Peyer's patch (tissue), 4 donors: Measurements from ENCODE around the gene LPIN1.

Experiments
- CTCF ChIP-seq, 6 experiments: fragments of 450-650 bp in 4 of 6; fragments of 200-600 bp in 2 of 6; sonication (generic) in 1 of 6; IDR thresholded peaks; one replicate each; pipeline ENCODE4 v1.5.1; 2017 to 2019; ENCODE audit warnings: antibody characterized with exemption in 6 of 6, mild to moderate bottlenecking in 3 of 6, moderate library complexity in 1 of 6
- POLR2A ChIP-seq, 2 donors: fragments of 450-650 bp; IDR thresholded peaks; one replicate each; pipeline ENCODE4 v1.5.1; 2017; ENCODE audit warnings: antibody characterized with exemption in 2 of 2, mild to moderate bottlenecking in 2 of 2, moderate library complexity in 2 of 2

- TF ChIP-seq CTCF (IDR thresholded peaks at IDR 0.05) (no peak), POLR2A (IDR thresholded peaks at IDR 0.05) (no peak)
Measured at GRCh38 chr2:11799826-11800225, 53.4 kb downstream of the LPIN1 start.
